IMR-90 (cell line): Measurements from ENCODE around the gene ANXA3.

Source experiments
- POLR2A ChIP-seq: IDR thresholded peaks from 2 replicates; pipeline ENCODE4 v1.6.1; 2012; ENCODE audit warnings: mild to moderate bottlenecking, low read depth, low read length
- RAD21 ChIP-seq: IDR thresholded peaks from 2 replicates; pipeline ENCODE4 v1.6.1; 2012; ENCODE audit warnings: low read length, improper control_type of control experiment
- TF ChIP-seq, protein P1 (sequence below): conservative IDR thresholded peaks from 2 replicates; pipeline ENCODE4 v1.5.1; 2012; ENCODE audit warnings: mild to moderate bottlenecking, low read depth, low read length, improper control_type of control experiment

DNA sequence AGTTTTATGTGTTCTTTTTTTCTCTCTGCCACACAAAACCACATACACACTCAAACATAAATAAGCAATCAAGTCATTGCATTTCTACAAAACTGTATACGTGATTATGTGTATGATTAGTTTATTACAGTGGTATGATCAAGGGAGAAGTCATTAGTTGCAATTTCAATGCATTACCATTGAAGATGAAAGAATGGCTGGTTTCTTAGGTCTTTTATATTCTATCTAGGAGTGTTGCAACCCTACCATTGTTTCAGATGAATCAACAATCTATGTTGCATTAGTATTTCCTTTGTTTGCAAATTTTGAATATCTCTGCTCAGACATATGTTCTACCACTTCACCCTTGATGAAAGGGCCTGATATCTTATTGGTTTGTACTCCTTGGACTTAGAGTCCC lies 6.8 kb downstream of the ANXA3 start:
- TF ChIP-seq, protein P1, sequence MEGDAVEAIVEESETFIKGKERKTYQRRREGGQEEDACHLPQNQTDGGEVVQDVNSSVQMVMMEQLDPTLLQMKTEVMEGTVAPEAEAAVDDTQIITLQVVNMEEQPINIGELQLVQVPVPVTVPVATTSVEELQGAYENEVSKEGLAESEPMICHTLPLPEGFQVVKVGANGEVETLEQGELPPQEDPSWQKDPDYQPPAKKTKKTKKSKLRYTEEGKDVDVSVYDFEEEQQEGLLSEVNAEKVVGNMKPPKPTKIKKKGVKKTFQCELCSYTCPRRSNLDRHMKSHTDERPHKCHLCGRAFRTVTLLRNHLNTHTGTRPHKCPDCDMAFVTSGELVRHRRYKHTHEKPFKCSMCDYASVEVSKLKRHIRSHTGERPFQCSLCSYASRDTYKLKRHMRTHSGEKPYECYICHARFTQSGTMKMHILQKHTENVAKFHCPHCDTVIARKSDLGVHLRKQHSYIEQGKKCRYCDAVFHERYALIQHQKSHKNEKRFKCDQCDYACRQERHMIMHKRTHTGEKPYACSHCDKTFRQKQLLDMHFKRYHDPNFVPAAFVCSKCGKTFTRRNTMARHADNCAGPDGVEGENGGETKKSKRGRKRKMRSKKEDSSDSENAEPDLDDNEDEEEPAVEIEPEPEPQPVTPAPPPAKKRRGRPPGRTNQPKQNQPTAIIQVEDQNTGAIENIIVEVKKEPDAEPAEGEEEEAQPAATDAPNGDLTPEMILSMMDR: no peak
- no peak for TF ChIP-seq POLR2A
- TF ChIP-seq RAD21: no peak
